Heart left ventricle (tissue), 16 donors: ENCODE results near the gene DNAAF5. TPM values are rescaled to one million over a fixed set of nuclear protein-coding genes. Genes with fewer than 3 reads are reported as not detected.
A peak's percentile ranks its signal among the peaks of the same experiment; 100 is the strongest.

Experiments used
- ATAC-seq, 4 donors: fragments of 200-7000 bp; cut with Tn5 transposase; one replicate each; pipeline ENCODE4 v1.9.1; 2020 to 2022; ENCODE audit warnings: moderate library complexity in 4 of 4, mild to moderate bottlenecking in 3 of 4, moderate number of reproducible peaks in 1 of 4
- DNase-seq, 5 donors: peaks; one replicate each; pipeline ENCODE4 v3.0.0-alpha.2; 2020
- H3K27ac ChIP-seq, 12 donors: fragments of 200-600 bp; sonication (generic) in 4 of 12; one replicate each; pipeline versions ENCODE4 v1.5.0 to v1.8.0; 2016 to 2022; ENCODE audit warnings: mild to moderate bottlenecking in 2 of 12
- H3K27me3 ChIP-seq, 9 donors: fragments of 200-600 bp; sonication (generic) in 2 of 9; one replicate each; pipeline versions ENCODE4 v1.5.1 to v1.8.0; 2016 to 2022; ENCODE audit warnings: mild to moderate bottlenecking in 3 of 9
- H3K36me3 ChIP-seq, 9 donors: fragments of 200-600 bp; sonication (generic) in 2 of 9; one replicate each; pipeline versions ENCODE4 v1.5.0 to v1.8.0; 2018 to 2022; ENCODE audit warnings: mild to moderate bottlenecking in 2 of 9
- H3K4me1 ChIP-seq, 12 donors: fragments of 200-600 bp; sonication (generic) in 4 of 12; one replicate each; pipeline versions ENCODE4 v1.5.0 to v1.8.0; 2016 to 2022; ENCODE audit warnings: mild to moderate bottlenecking in 3 of 12
- H3K4me3 ChIP-seq, 12 donors: fragments of 200-600 bp; sonication (generic) in 4 of 12; one replicate each; pipeline versions ENCODE4 v1.5.0 to v1.8.0; 2017 to 2022; ENCODE audit warnings: mild to moderate bottlenecking in 9 of 12, moderate library complexity in 4 of 12
- H3K9me3 ChIP-seq, 12 donors: fragments of 200-600 bp; sonication (generic) in 4 of 12; one replicate each; pipeline versions ENCODE4 v1.5.0 to v1.8.0; 2016 to 2022; ENCODE audit warnings: mild to moderate bottlenecking in 1 of 12
- CTCF ChIP-seq, 12 donors: fragments of 200-600 bp; sonication (generic) in 4 of 12; IDR thresholded peaks; one replicate each; pipeline versions ENCODE4 v1.5.0 to v1.8.0; 2018 to 2022; ENCODE audit warnings: antibody characterized with exemption in 12 of 12, mild to moderate bottlenecking in 5 of 12
- POLR2A ChIP-seq, 2 donors: fragments of 450-650 bp; IDR thresholded peaks; one replicate each; pipeline ENCODE4 v1.6.1; 2017; ENCODE audit warnings: antibody characterized with exemption in 2 of 2, mild to moderate bottlenecking in 2 of 2, moderate library complexity in 2 of 2
- WGBS, 4 donors: extraction: QIAGEN DNeasy Blood & Tissue Kit in 2 of 4; methylation state at CpG; one replicate each; pipeline versions ENCODE4 v1.1.5 to v1.1.7; 2013 to 2018; 5-methylcytosine and 5-hydroxymethylcytosine counted together
- intact Hi-C, 10 donors: fragments of 100-400 bp; cut with DNase I; formaldehyde crosslinking; loops; one replicate each; pipeline versions ENCODE4 v1.11.1 to v1.14.2; 2022
- polyA plus RNA-seq, 2 donors: library from polyadenylated mRNA; stranded (reverse); fragments of 200-250 nt; gene quantifications; one replicate each; pipeline ENCODE4 v1.2.3, GENCODE V29; 2013
- total RNA-seq, 9 donors: library from RNA; depleted of rRNA in 2 of 9; stranded (reverse); fragments of >200 nt in 2 of 9; fragmentation: NEBNext Ultra II Directional in 3 of 9; extraction: Animal tissue kit (Norgen Biotek cat#: 25700) in 3 of 9; gene quantifications; one replicate each; pipeline versions ENCODE4 v1.1.0 to v1.2.4, GENCODE V29; 2016 to 2023
- donor health status: ischemic (EF 13 %, LVEDD 7.1; RV severe dilation, severe dysfunction).
- donor health status: healthy with polysubstance abuse.
- donor health status: DM: no; HTN: yes; CAD: no.
- donor health status: DM: no; HTN: no; CAD: no.
- donor health status: ischemic (EF 25% LVEDD 6.9; RV normal size, moderate dysfunction).
- donor health status: ischemic (EF 25% LVEDD 5.7; RV mildly dilated, moderate dysfunction).
- donor health status: healthy.
- donor health status: DM: yes; HTN: yes; CAD: no.
- donor health status: ischemic (EF 35%, LVEDD 5.7; RV mildly dilated, moderate dysfunction).
- donor health status: nonischemic (EF 11% LVEDD 7.7; RV severe dilation, severe dysfunction).
- donor health status: DM: yes; HTN: yes; CAD: no.
- donor health status: PGD.
- donor health status: ischemic (EF 29% LVEDD 5.4; RV normal size, mild dysfunction).
- donor health status: nonischemic (EF 23%, LVEDD 6.1; RV moderate dilation, normal function).

DNAAF5 gene
- total and polyA plus RNA-seq, 11 donors, result 7.2 to 45.8 (median 23.5) TPM

DNA sequence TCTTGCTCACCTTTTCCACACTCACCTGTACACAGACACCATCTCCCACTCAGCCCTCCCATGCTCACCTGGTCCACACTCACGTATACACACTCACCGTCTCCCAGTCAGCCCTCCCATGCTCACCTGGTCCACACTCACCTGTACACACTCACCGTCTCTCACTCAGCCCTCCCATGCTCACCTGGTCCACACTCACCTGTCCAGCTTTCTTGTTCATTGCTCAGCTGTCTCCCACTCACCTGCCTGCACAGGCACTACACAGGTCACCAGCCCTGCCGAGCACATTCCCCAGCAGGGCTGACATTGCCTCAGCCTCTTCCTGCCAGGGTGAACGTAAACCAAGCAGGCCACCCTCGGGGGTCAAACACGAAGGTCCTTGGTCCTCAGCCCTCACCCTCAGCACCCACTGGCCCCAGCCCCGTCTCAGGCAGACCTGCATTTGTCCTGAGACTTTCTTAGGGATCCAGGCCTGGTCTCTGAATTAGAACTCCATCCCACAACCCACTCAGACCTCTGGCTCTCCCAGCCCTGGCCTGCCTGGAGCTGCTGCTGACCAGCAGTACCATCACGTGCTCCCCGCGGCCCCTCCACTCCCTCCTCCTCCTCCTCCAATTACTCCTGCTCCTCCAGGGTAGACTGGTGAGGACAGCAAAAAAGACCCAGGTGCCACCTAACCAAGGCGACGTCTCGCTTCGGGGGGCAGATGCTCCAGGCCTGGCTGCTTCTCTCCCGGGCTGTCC is 12.8 kb upstream of the DNAAF5 start:
- Histone ChIP-seq H3K36me3 (no peaks in the 10 kb centered on the region), H3K4me1 (peaks cover 0 to 18% (median 0%) of the 10 kb centered on the region in 12 donors), H3K27ac (no peak overlapping the region), H3K9me3 (peaks cover 0 to 3% (median 0%) of the 10 kb centered on the region in 12 donors), H3K4me3 (no peak overlapping the region), H3K27me3 (no peaks in the 10 kb centered on the region)
- DNase-seq, result no peak
- peak in 1 of 4 donors; percentile 21 for ATAC-seq
- intact Hi-C loops, result loop anchor here in 3 of 10 donors (5.0 kb wide), 2 partner anchors 36 to 46 kb away; no protein-coding TSS in a partner anchor
- WGBS, 4 donors, result 90 to 92% (median 91%) methylated on average over 16 of the region's 16 CpGs
- no peak for TF ChIP-seq CTCF (IDR thresholded peaks at IDR 0.05)
- TF ChIP-seq POLR2A (IDR thresholded peaks at IDR 0.05), result no peak

DNA sequence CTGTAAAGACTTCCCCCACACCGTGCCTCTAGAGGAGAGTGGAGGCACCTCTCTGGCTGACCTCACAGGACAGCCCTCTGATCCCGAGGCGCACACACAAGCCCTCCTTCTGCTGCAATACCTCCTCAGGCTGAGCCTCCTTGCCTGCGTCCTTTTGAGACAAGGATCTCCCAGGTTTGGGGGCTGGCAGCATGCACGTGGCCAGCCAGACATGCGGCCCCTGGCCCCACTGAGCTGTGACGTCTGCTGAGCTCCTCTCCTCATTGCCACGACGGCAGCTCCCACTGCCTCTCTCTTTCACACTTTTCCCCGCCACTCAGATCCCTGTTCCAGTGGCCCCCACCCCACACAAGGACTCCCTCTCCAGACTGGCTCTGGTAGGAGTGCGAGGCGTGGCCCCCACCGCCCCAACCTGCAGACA is 12.2 kb upstream of the DNAAF5 start:
- Histone ChIP-seq H3K27ac (no peak overlapping the region), H3K4me1 (peaks cover 0 to 18% (median 0%) of the 10 kb centered on the region in 12 donors), H3K27me3 (no peaks in the 10 kb centered on the region), H3K4me3 (no peak overlapping the region), H3K36me3 (no peaks in the 10 kb centered on the region), H3K9me3 (peaks cover 0 to 3% (median 0%) of the 10 kb centered on the region in 12 donors)
- ATAC-seq (peak in 1 of 4 donors; percentile 6), DNase-seq (no peak)
- WGBS, 4 donors, result 90 to 93% (median 91%) methylated on average over 13 of the region's 13 CpGs
- intact Hi-C loops, result loop anchor here in 3 of 10 donors (5.0 kb wide), 2 partner anchors 37 to 47 kb away; no protein-coding TSS in a partner anchor
- TF ChIP-seq POLR2A (IDR thresholded peaks at IDR 0.05) (no peak), CTCF (IDR thresholded peaks at IDR 0.05) (no peak)

- H3K27me3 ChIP-seq, result no peaks in the 10 kb centered on the region
- H3K27ac ChIP-seq, result no peak overlapping the region
- peaks cover 0 to 5% (median 0%) of the 10 kb centered on the region in 12 donors for H3K9me3 ChIP-seq
- no peak for ATAC-seq
- peaks cover 0 to 14% (median 0%) of the 10 kb centered on the region in 12 donors for H3K4me1 ChIP-seq
- H3K4me3 ChIP-seq, result no peak overlapping the region
- TF ChIP-seq CTCF (IDR thresholded peaks at IDR 0.05) (no peak), POLR2A (IDR thresholded peaks at IDR 0.05) (no peak)
- intact Hi-C loops, result loop anchor here in 1 of 10 donors (2.0 kb wide), 1 partner anchor 39 kb away; no protein-coding TSS in a partner anchor
- H3K36me3 ChIP-seq, result no peaks in the 10 kb centered on the region
- DNase-seq, result no peak
- 68 to 74% (median 71%) methylated on average over 10 of the region's 10 CpGs for WGBS, 4 donors
Measured at GRCh38 chr7:716222-716621, 10.3 kb upstream of the DNAAF5 start.

- Histone ChIP-seq H3K36me3 (no peaks in the 10 kb centered on the region), H3K4me3 (no peak overlapping the region), H3K4me1 (peaks cover 0 to 10% (median 0%) of the 10 kb centered on the region in 12 donors), H3K27ac (no peak overlapping the region), H3K9me3 (peaks cover 0 to 10% (median 0%) of the 10 kb centered on the region in 12 donors), H3K27me3 (no peaks in the 10 kb centered on the region)
- intact Hi-C loops, result loop anchor here in 1 of 10 donors (2.0 kb wide), 1 partner anchor 40 kb away; no protein-coding TSS in a partner anchor
- 72 to 83% (median 81%) methylated on average over 11 of the region's 11 CpGs for WGBS, 4 donors
- TF ChIP-seq CTCF (IDR thresholded peaks at IDR 0.05) (no peak), POLR2A (IDR thresholded peaks at IDR 0.05) (no peak)
- no peak for ATAC-seq
- DNase-seq, result no peak
Measured at GRCh38 chr7:716636-717035, 9.9 kb upstream of the DNAAF5 start.
